Esophagus squamous epithelium (tissue), 4 donors: ENCODE results near the gene PTPRD.

Source experiments
- CTCF ChIP-seq, 6 experiments: fragments of 450-650 bp in 4 of 6; fragments of 200-600 bp in 2 of 6; sonication (generic) in 2 of 6; IDR thresholded peaks; one replicate each; pipeline ENCODE4 v1.5.1; 2016 to 2019; ENCODE audit warnings: antibody characterized with exemption in 6 of 6, mild to moderate bottlenecking in 4 of 6, moderate library complexity in 4 of 6
- POLR2A ChIP-seq, 4 donors: fragments of 450-650 bp; IDR thresholded peaks; one replicate each; pipeline ENCODE4 v1.6.1; 2017; ENCODE audit warnings: antibody characterized with exemption in 4 of 4, mild to moderate bottlenecking in 4 of 4, moderate library complexity in 3 of 4

DNA sequence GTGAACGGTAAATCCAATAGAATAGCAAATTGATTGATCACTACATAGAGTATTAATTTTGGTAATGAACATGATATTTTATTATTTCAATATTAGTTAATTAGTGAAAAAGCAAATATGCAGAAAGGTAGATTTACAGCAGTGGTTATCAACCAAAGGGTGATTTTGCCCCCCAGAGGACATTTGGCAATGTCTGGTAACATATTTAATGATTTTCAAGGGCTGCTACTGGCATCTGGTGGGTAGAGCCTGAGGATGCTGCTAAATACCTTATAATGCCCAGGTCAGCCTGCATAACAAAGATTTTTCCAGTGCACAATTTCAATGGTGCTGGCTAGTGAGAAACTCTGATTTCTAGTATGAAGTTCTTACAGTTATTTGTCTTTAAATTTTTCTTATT lies 1313.7 kb downstream of the PTPRD start:
- TF ChIP-seq CTCF (IDR thresholded peaks at IDR 0.05) (no peak), POLR2A (IDR thresholded peaks at IDR 0.05) (no peak)
